GM13976 (cell line): ENCODE measurements around the gene MYOT.
"Not testable (repeated sequence)": the region's sequence is repeated elsewhere in the genome, so short reads cannot be mapped to it uniquely, and the experiment has no call there.

ENCODE experiments used
- DNase-seq: peaks from one replicate; pipeline ENCODE4 v3.0.0; 2012; ENCODE audit warnings: low spot score
- CTCF ChIP-seq: IDR thresholded peaks from 2 replicates; pipeline ENCODE4 v1.5.1; 2012; ENCODE audit warnings: borderline replicate concordance, mild to moderate bottlenecking; ENCODE audit not compliant: insufficient read depth; ENCODE audit errors: extremely low read depth, missing control alignments, control extremely low read depth
- in situ Hi-C: fragments of 300-500 bp; cut with MboI; formaldehyde crosslinking; loops from one replicate; pipeline ENCODE4 v1.12.0; 2022; ENCODE audit warnings: low sequenced_read_pairs, mixed read lengths, inconsistent platforms; ENCODE audit not compliant: unreplicated experiment

Gene MYOT

GRCh38 chr5:137856201-137856600 is 11.5 kb upstream of the MYOT start:
- no peak for TF ChIP-seq CTCF
- in situ Hi-C loops = no loop called here
- peak; percentile 31 for DNase-seq

DNA sequence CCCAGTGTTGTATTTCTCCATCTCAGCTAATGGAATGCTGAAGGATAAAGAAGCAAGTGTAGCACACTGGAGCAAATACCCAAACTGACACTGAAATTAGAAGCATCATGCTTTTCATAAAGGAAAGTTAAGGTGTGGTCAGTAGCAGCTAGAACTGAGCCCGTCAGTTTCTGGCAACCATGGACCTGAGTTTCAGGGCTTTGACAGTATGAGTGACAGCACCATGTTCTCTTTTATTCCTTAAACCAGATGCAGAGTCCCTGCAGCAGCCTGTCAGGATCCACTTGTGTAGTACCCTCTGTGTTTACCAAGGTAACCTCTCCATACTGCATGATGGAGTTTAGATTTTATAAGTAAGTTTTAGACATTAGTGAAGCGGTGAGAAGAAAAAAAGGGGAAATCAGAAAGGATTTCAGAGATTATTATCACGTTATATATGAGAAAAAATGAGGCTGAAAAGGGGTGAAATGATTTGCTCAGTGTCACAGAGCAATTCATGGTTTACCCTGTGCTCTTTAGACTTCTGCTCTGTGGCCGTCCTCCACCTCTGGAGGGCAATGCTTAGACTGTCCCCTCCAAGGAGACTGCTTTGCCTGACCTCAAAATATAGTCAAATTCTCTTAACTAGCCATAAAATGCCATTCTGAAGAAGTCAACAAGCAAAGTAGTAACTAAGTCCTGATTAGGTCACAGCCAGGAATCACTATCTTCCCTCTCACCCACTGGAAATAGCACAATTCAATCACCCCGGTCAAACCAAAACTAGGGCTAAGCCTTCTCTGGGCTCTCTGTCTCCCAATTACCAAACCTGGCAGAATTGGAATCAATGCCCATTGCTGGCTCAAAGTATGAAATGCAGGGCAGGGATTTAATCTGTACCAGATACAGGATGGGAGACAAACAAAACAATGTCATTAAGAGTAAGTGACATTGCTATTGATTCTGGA is 10.5 kb upstream of the MYOT start:
- TF ChIP-seq CTCF = no peak
- in situ Hi-C loops = no loop called here
- no peak for DNase-seq

DNA sequence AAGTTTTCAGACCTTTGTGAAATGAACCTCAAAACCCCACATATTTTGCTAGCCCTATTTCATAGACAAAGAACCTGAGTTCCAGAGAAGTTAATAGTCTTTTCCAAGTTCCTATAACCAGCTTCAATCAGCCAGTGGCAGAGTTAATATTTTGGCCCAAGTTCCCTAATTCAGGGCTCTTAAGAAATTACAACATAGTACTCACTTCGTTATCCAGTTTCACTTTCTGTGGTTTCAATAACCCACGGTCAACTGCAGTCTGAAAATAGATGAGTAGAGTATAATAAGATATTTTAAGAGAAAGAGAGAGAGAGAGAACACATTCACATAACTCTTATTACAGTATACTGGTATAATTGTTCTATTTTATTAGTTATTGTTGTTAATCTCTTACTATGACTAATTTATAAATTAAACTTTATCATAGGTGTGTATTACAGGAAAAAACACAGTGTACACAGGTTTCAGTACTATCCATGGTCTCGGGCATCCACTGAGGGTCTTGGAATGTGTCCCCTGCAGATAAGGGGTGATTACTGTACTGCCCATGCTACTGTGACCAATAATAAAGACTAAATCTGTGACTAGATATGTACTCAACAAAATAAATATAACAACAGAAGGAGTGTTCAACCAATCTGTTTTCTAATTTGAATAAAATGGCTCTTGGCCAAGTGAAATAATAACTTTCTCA is 9.3 kb upstream of the MYOT start:
- in situ Hi-C loops = no loop called here
- TF ChIP-seq CTCF = no peak
- DNase-seq = peak; percentile 21

DNA sequence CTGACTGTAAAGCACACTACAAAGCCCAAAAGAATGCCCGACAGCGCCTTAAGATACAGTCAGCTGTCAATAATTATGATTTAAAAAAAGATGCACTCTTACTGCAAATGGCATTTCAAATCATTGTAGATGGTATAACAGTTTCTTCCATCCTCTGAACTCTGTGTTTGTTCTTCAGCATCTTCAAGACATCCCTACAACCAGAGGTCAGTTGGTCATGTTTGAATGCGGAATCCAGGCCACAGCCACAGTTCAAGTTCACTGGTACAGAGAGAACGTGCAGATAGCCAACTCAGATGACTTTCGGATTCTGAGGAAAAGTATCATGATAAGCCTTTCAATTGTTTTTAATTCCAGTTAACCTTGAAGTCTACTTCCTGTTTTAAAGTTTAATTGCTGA is 8.7 kb upstream of the MYOT start:
- no peak for DNase-seq
- in situ Hi-C loops = no loop called here
- TF ChIP-seq CTCF = no peak

DNA sequence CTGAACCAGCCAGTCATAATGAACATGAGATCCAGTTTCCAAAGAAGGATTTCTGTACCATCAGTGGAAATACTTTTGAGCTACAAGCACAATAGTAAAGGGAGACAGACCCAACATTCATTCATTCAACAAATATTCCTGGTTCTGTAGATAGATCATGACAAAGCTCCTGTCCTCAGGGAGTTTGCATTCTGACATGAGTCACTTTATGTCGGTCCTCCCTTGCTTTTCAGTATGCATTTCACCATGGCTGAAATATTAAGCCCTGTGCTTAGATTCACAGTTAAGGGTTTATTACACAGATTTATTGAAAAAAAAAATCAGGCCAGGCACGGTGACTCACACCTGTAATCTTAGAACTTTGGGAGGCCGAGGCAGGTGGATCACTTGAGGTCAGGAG is 5.4 kb upstream of the MYOT start:
- no peak for TF ChIP-seq CTCF
- in situ Hi-C loops = no loop called here
- no peak for DNase-seq

GRCh38 chr5:137863653-137864052 is 4.0 kb upstream of the MYOT start:
- in situ Hi-C loops = not testable (repeated sequence)

More at GRCh38 chr5:137863653-137864052, 4.0 kb upstream of the MYOT start:
- not testable (repeated sequence) for DNase-seq
